HG03575 (cell line): ENCODE measurements around the gene PRKD2.

ENCODE experiments used
- ATAC-seq: cut with Tn5 transposase; IDR thresholded peaks from one replicate; pipeline ENCODE4 v1.9.1; 2021; ENCODE audit not compliant: unreplicated experiment, insufficient number of reproducible peaks, low FRiP score; ENCODE audit errors: extremely low read depth

Gene PRKD2

DNA sequence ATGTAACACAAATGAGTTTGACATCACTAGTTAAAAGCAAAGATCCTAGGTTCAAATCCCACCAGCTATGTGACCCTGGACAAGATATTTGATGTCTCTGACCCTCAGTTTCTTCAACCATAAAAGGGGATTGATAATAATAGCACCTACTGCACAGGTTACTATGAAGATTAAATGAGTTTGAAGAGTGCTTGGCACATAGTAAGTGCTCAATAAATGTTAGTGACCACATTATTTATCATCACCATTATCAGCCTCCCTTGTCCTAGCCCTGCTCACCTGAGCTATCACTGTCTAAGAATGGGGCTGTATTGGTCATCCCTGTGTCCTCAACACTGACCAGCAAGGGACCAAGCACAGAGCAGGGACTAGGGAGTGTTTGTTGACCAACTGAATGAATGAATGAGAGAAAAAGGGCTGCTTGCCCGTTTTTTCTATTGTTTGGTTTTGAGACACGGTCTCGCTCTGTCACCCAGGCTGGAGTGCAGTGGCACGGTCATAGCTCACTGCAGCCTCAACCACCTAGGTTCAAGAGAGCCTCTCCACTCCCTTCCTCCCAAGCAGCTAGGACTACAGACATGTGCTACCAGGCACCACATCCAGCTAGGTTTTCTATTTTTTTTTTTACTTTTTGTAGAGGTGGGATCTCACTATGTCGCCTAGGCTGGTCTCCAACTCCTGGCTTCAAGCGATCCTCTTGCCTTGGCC is 29.3 kb downstream of the PRKD2 start:
- ATAC-seq: no peak

DNA sequence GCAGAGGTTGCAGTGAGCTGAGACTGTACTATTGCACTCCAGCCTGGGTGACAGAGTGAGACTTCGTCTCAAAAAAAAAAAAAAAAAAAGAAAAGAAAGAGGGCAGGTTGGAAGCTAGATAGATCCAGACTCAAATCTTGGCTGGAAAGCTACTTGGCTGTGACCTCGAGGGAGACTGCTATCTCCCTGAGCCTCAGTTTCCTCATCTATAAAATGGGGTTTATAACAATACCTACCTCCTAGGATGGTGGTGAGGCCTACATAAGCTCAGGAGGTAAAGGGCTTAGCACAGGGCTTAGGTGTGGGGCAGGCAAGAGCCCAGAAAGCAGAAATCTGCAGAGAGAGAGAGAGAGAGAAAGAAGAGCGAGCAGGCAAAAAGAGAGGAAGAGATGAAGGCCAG is 31.7 kb downstream of the PRKD2 start:
- ATAC-seq: no peak

DNA sequence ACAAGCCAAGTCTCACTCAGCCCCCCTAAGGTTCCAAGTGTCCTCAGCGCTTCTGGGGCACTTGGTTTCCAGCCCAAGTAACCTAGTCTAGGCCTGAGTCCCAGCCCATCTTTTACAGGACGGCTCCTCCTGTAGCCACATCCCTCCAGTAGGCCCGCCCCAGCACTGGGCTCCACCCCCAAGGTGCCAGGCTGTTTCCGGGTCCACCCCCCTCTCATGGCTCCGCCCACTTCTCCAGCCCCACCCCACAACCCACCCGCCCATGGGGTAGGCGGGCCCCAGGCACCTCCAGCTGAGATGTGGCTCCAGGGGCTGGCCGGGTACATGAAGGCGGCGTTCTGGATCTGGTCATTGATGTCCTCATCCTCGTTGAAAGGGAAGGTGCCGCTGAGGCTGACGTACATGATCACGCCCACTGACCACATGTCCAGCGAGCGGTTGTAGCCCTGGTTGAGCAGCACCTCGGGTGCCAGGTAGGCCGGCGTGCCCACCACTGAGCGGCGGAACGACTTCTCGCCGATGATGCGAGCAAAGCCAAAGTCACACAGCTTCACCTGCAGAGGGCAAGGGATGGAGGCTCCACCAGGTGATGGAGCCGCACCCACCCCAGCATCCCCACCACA is 38.7 kb downstream of the PRKD2 start:
- no peak for ATAC-seq

DNA sequence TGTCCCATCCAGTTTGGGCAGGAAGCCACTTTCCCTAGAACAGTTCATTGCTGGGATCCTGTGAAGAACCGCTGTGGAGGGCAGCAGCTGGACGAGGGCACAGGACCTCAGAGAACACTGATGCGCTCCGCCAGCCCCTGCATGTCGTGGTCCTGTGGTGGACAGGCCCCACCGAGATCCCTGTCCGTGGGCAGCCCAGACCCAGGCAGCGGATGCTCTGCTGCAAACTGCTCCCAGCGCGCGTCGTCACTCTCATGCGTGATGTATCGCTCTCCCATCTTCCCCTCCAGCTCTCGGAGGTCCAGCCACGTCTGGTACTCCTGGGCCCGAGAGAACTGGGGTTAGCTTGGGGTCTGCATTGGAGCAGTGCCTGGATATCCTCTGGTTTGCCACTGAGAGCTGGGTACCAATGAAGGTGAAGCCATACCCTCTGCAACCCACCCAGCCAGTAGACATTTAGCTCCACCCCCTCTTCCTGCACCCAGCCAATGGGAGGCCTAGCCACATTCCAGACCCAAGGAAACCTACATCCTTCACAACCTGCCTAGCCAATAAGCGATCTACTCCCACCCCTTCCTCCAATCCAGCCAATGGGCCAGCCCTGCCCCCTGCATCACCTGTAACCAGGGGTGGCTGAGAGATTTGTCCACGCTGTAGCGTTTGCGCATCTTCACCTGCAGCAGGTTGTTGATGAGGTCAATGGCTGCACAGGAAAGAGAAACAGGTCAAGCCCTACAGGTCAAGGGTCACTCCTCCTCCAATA is 42.3 kb downstream of the PRKD2 start:
- ATAC-seq: no peak

DNA sequence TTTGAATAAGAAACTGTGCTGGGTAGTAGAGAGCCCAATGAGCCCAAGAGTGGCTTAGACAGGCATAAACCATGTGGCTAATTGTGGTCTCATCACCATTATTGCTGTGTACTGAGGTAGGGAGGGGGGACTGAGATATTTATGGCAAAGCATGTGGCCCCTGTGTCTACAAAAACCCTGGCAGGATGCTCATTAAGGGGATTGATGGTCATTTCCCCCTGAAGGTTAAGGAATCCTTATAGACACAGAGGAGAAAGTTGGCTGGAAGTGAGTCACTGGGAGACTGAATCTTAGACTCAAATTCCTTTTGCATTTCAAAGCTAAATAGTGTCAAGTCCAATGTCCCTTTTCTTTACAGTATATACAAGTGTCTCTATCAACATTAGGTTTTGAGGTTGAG is 46.1 kb downstream of the PRKD2 start:
- ATAC-seq: no peak

DNA sequence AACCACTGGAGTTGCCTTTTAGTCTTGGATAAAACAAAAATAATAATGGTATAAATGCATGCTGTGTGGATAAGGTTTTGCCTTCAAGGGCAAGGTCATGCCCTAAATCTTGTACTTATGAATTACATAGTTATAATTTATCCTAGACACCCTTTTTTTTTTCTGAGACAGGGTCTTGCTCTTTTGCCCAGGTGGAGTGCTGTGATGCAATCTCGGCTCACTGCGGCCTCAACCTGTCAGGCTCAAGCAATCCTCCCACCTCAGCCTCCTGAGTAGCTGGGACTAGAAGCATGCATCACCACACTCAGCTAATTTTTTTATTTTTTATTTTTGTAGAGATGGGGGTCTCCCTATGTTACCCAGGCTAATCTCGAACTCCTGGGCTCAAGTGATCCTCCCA is 48.3 kb downstream of the PRKD2 start:
- no peak for ATAC-seq

DNA sequence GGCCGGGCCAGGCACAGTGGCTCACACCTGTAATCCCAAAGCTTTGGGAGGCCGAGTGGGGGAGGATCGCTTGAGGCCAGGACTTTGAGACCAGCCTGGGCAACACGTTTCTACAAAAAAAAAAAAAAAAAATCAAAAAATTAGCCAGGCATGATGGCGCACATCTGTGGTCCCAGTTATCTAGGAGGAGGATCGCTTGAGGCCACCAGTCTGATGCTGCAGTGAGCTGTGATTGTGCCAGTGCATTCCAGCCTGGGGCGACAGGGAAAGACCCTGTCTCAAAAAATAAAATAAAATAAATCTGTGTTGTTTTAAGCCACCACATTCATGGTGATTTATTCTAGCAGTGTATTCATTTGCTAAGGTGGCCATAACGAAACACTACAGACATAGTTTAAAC is 51.8 kb downstream of the PRKD2 start:
- ATAC-seq: no peak

DNA sequence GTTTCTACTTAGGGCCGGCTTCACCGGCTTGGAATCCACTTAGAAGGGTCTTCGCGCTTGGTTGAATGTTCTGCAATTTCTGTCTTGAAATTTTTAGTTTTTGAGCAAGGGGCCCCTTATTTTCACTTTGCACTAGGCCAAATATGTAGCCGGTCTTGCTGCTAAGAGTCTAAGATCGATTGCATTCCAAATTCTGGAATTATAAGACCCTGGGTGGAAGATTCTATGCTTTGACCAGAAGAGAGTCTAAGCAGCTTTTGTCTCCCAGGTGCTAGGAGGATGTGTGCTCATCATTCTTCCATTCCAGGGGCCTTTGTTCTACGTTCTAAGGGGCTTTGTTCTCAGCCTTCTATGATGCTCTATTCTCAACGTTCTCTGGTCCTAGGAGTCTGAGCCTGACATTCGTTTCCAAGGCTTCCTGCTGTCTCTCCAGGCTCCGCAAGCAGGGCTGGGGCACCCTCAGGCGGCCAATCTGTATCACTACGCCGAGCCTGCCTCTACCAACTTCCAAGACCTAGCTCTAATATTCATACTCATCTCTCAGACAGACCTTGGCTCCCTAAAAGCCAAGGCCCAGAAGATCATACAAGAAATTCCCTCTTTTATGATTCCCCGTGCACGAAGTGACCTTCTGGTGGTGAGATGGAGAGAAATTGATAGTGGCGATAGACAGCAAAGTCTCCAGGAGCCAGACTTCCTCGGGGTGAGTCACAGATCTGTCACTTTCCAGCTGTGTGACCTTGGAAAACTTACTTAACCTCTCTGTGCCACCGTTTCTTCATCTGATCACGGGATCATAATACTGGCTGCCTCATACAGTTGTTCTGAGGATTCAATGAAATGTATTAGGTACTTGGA is 55.0 kb downstream of the PRKD2 start:
- ATAC-seq: no peak

DNA sequence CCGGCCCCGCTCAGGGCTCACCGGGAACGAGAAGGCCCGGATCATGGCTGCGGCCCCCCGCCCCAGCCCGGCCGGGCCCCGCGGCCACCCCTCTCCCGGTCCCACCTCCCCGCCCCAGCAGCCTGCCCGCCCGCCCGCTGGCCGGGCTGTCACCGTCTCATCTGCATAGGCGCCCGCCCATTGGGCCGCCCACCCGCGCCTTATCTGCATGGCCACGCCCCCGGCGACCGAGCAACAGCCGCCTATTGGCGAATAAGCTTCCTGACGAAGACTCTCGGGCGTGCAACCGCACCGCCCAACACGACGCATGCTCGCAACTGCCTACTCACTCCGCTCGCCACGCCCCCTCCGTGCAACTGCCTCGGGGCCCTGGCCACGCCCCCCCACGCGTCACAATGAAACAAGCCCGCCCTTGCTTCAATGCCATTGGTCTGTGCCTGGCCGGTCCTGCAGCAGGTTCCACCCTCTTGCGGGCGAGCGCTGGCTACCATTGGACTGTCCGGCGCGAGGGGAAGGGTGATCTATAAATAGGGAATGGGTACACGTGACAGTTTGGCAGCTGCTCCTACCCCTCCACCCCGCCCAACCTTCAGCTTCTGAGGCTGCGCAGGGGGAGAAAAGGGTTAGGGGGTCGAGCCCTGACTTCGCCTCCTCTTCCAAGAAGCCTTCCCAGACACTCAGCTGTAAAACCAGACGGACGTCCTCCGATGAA is 55.7 kb downstream of the PRKD2 start, which contains the start of gene DACT3:
Gene DACT3, minus strand, starts transcription at position 163 of the 712 bp plus-strand sequence. Its CDS starts 118 bp downstream, at position 45.
- ATAC-seq: peak; percentile 50

DNA sequence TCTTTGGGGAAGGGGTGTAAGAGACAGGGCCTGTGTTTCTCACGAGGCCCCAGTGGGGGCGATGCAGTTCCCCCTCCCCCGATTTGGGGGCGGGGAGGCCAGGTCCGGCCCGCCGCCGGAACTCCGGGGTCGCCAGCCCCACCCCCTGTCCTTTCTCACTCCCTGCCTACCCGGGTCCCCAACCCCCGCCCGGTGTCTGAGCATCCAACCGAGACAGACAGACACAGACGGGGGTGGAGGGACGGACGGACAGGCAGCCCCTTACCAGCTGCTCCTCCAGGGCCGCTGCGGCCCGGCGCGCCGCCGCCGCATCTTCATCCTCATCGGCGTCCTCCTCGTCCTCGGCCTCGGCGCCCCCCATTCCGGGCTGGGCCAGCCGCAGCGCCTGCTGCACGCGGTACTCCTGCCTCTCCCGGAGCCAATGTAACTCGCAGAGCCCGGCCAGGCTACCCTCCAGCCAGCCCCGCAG is 56.3 kb downstream of the PRKD2 start:
- no peak for ATAC-seq

DNA sequence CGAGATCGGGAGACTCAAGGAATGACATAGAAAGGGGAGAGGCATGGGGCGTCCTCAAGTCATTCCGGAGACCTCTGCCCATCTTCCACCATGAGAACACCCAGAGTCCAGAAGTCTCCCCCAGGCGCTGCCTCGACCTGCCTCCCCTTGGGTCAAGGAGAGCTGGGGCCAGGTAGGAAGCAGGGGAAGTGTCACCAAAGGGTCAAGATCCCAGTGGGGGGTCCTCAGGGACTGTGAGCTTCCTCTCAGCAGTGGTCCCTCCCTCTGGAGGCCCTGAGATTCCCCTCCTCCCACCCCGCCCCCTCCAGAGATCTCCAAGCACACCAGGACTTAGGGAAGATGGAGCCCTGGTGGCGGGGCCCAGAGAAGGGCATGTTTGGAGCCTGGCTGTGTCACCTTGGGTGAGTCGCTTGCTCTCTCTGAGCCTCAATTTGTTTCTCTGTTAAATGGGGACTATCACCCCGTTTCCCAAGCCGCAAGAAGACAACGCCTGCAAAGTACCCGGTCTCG is 56.9 kb downstream of the PRKD2 start:
- no peak for ATAC-seq

DNA sequence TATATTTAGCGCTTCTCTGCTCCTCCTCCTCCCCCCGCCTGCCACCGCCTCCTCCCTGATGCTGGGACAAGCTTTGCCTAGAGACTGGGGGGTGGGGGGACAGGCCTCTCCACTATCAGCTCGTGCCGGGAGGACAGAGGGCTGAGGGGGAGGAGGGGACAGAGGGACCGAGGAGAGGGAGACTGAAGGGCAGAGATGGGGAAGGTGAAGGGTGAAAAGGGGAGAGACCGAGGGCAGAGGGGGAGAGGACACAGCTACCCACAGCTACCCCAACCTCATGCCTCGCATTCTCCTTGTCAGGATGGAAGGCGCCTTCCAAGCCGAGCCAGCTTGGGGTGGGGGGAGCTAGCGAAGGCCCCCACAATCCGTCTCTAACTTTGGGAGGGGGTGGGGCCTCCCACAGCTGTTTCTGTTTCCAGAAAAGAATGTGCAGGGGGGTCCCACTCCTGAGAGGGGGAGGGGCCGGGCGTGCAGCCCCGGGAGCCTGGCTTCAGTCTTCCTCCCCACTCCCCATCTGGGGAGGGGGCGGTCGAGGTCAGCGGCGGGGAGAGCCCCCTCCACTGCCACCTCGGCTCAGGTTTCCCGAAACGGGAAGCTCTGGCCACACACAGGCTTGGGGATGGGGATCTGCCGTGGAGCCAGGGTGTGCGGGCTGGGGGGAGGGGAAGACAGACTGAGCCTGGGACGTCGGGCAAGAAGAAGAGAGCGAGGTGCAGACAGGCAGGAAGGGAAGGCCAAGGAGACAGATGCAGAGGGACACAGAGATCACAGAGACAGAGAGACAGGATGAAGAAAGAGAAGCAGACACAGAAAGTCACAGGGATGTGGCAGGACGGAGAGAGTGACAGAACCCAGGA is 57.5 kb downstream of the PRKD2 start:
- no peak for ATAC-seq

DNA sequence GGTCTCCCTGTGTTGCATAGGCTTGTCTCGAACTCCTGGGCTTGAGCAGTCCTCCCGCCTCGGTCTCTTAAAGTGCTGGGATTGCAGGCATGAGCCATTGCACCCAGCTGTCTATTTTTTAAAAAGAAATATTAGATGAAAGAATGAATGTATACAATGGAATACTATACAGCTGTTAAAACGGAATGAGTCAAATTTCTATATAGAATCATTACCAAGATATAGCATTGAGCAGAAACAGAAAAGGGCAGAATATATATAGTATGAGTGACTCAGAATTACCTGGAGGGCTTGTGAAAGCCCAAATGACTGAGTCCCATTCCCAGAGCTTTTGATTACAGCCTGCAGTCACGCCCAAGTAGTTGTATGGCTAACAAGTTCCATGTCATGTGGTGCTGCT is 60.4 kb downstream of the PRKD2 start:
- no peak for ATAC-seq

DNA sequence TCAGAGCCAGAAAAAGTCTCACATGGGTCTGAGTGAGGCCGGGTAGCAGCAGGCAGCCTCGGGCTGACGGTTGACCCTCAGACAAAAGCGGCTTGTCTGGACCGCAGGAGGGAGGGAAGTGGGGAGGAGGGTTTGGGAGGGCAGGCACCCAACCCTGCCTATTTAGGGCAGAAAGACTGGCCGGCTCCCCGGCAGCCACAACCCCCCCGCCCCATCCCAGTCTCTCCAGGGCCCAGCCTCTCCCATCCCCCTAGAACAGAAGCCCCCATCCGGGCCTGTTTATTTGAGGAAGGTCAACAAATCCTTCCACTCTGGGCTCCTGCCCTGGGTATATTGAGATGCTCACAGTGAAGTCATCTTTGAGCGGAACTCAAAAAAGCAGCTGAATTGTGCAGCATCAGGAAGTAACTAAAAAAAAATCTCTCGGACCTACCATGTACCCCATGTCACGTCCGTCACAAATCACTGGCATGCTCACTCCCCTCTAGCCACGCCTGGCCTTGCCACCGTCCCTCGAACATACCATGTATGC is 62.2 kb downstream of the PRKD2 start:
- no peak for ATAC-seq

DNA sequence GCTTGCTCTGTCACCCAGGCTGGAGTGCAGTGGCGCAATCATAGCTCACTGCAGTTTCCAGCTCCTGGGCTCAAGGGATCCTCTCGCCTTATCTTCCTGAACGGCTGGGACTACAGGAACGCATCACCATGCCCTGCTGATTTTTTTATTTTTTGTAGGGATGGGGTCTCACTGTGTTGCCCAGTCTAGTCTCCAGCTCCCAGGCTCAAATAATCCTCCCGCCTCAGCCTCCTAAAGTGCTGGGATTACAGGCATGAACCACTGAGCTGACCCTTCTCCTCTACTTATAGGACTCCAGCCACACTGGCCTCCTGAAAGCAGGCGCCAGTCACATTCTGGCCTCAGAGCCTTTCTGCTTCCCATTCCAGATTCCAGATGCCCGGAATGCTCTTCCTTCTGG is 66.5 kb downstream of the PRKD2 start:
- ATAC-seq: no peak

DNA sequence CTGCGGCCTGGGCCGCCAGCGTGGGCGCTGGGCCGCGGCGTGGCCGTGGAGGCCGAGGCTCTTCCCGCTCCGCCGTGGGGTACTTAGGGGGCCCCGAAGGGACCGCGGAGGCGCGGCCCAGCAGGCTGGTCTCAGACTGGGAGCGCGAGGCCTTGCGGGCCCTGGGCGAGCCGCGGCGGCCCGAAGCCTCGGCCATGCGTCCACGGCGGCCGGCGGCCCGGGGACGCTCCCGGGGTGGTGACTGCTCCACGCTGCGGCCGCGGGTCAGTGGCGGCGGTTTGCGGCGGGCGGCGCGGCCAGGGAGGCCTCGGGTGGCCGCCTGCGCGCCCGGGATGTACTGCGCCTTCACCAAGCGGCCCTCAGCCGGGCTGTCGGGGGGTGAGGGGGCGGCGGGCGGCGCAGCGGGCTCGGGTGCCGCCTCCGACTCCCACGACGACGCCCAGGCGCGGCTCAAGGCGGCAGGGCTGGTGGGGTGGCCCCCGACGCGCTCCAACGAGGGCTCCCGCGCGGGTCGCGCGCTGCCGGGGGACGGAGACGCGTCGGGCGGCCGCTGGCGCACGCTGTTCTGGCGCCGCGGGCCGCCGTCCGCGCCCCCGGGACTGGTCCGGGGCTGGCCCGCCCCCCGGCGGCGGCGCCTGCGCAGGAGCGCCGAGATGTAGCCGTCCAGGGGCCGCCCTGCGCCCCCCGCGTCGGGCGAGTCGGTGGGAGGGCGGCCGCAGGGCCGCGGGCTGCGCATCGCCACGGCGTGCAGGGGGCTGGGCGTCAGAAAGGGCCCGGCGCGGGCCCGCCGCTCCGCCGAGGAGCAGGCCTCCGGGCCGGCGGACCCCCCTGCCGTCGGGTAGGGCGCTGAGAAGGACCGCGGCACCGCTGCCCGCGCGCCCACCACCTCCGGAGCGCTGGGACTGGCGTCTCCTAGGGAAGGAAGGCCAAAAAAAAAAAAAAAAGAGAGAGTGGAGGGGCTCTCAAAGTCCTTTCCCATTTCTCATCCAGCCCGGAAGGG is 67.7 kb downstream of the PRKD2 start:
- no peak for ATAC-seq
